ENCODE data around the gene ISX. TPM values are rescaled to one million over a fixed set of nuclear protein-coding genes. Genes with fewer than 3 reads are reported as not detected.
"Not testable (repeated sequence)": the region's sequence is repeated elsewhere in the genome, so short reads cannot be mapped to it uniquely, and the experiment has no call there.

The ISX gene
- total and polyA plus RNA-seq, 10 donors = not detected

- Histone ChIP-seq H3K4me1 (no peaks in the 10 kb centered on the region), H3K36me3 (no peaks in the 10 kb centered on the region), H3K27ac (no peak overlapping the region), H3K9me3 (peaks cover 0 to 6% (median 0%) of the 10 kb centered on the region in 8 donors), H3K4me3 (no peak overlapping the region), H3K27me3 (replicated peaks in 1 of 7) (peaks cover 0 to 48% (median 16%) of the 10 kb centered on the region in 7 donors)
- no peak for TF ChIP-seq CTCF (IDR thresholded peaks at IDR 0.05 in 8 of 11, conservative IDR thresholded peaks at IDR 0.05 in 3 of 11)
- TF ChIP-seq POLR2A (IDR thresholded peaks at IDR 0.05) = no peak
- no peak for DNase-seq
- WGBS, 5 donors = 65 to 75% (median 71%) methylated on average over 9 of the region's 9 CpGs
- intact Hi-C loops (cut with DNase I; ENCODE audit: low total_unique reads) = no loop called here
Observed at GRCh38 chr22:35045451-35045850, 20.5 kb upstream of the ISX start.

GRCh38 chr22:35046744-35047462 is 19.1 kb upstream of the ISX start:
- no peak overlapping the region for H3K27ac ChIP-seq
- H3K27me3 ChIP-seq (replicated peaks in 1 of 7) = peaks cover 0 to 48% (median 16%) of the 10 kb centered on the region in 7 donors
- H3K4me3 ChIP-seq = no peak overlapping the region
- no peak for DNase-seq
- no peaks in the 10 kb centered on the region for H3K36me3 ChIP-seq
- WGBS, 5 donors = 83 to 91% (median 88%) methylated on average over 12 of the region's 12 CpGs
- H3K4me1 ChIP-seq = no peaks in the 10 kb centered on the region
- TF ChIP-seq POLR2A (IDR thresholded peaks at IDR 0.05) (no peak), POLR2AphosphoS5 (IDR thresholded peaks at IDR 0.05) (no peak), CTCF (IDR thresholded peaks at IDR 0.05 in 8 of 11, conservative IDR thresholded peaks at IDR 0.05 in 3 of 11) (no peak)
- peaks cover 0 to 6% (median 0%) of the 10 kb centered on the region in 8 donors for H3K9me3 ChIP-seq
- intact Hi-C loops (cut with DNase I; ENCODE audit: low total_unique reads) = no loop called here

GRCh38 chr22:35050038-35050437 is 15.9 kb upstream of the ISX start:
- WGBS, 5 donors = 92 to 99% (median 97%) methylated on average over 4 of the region's 4 CpGs
- not testable (repeated sequence) for H3K4me3 ChIP-seq

GRCh38 chr22:35051013-35051535 is 14.9 kb upstream of the ISX start:
- Histone ChIP-seq H3K27ac (no peak overlapping the region), H3K4me1 (no peaks in the 10 kb centered on the region), H3K36me3 (no peaks in the 10 kb centered on the region), H3K27me3 (replicated peaks in 1 of 7) (peaks cover 0 to 41% (median 10%) of the 10 kb centered on the region in 7 donors), H3K4me3 (no peak overlapping the region), H3K9me3 (peaks cover 0 to 6% (median 0%) of the 10 kb centered on the region in 8 donors)
- intact Hi-C loops (cut with DNase I; ENCODE audit: low total_unique reads) = no loop called here
- no peak for DNase-seq
- 74 to 84% (median 76%) methylated on average over 6 of the region's 6 CpGs for WGBS, 5 donors
- TF ChIP-seq POLR2AphosphoS5 (IDR thresholded peaks at IDR 0.05) (no peak), POLR2A (IDR thresholded peaks at IDR 0.05) (no peak), CTCF (IDR thresholded peaks at IDR 0.05 in 8 of 11, conservative IDR thresholded peaks at IDR 0.05 in 3 of 11) (no peak)

More at GRCh38 chr22:35050038-35050437, 15.9 kb upstream of the ISX start:
- intact Hi-C loops (cut with DNase I; ENCODE audit: low total_unique reads); H3K4me1 ChIP-seq; H3K9me3 ChIP-seq; H3K36me3 ChIP-seq; H3K27ac ChIP-seq; DNase-seq: not testable (repeated sequence)
- peaks cover 0 to 47% (median 10%) of the 10 kb centered on the region in 7 donors for H3K27me3 ChIP-seq (replicated peaks in 1 of 7)
